Measurements from ENCODE around the gene ARRB2. TPM values are rescaled to one million over a fixed set of nuclear protein-coding genes. Genes with fewer than 3 reads are reported as not detected.
A peak's percentile ranks its signal among the peaks of the same experiment; 100 is the strongest.

The ARRB2 gene
- total and polyA plus RNA-seq, 2 experiments from 2014 or later: 3.7 to 4.1 TPM

- Histone ChIP-seq H3K9me3 (ENCODE audit: low read depth) (no peaks in the 10 kb centered on the region), H4K20me1 (ENCODE audit: insufficient read depth) (no peaks in the 10 kb centered on the region), H3K4me2 (ENCODE audit: unreplicated experiment) (no peak overlapping the region), H3K36me3 (ENCODE audit: low read depth) (no peaks in the 10 kb centered on the region), H2AFZ (no peak overlapping the region), H3F3A (ENCODE audit: insufficient read depth) (peaks cover 7% of the 10 kb centered on the region; the same call in 1 of the 2 replicates), H3K4me1 (ENCODE audit: insufficient read depth) (peaks cover 9% of the 10 kb centered on the region; the same call in 1 of the 2 replicates), H3K27ac (no peak overlapping the region), H3K27me3 (replicated peaks; ENCODE audit: insufficient read depth) (peaks cover 13% of the 10 kb centered on the region), H3K79me2 (ENCODE audit: insufficient read depth) (no peaks in the 10 kb centered on the region), H3K4me3 (no peak overlapping the region), H3K9ac (no peak overlapping the region), H3K9me2 (ENCODE audit: insufficient read depth) (no peaks in the 10 kb centered on the region)
- in situ Hi-C loops (cut with MboI): no loop called here
- 75 to 83% methylated on average over 9 of the region's 9 CpGs for WGBS, 2 experiments (ENCODE audit: low coverage in 1 of 2, low lambda C conversion rate in 2 of 2, missing lambda C conversion rate in 2 of 2)
- no peak for TF ChIP-seq EZH2 (IDR thresholded peaks at IDR 0.05; ENCODE audit: insufficient read depth, poor library complexity, severe bottlenecking)
- no peak for TF ChIP-seq EZH2phosphoT487 (IDR thresholded peaks at IDR 0.05; ENCODE audit: insufficient read depth, low read depth)
- DNase-seq: no peak
Observed at GRCh38 chr17:4766723-4767122, 56.3 kb downstream of the ARRB2 start.

- TF ChIP-seq EZH2phosphoT487 (IDR thresholded peaks at IDR 0.05; ENCODE audit: insufficient read depth, low read depth): no peak
- TF ChIP-seq EZH2 (IDR thresholded peaks at IDR 0.05; ENCODE audit: insufficient read depth, poor library complexity, severe bottlenecking): no peak
- no peak overlapping the region for H3K4me3 ChIP-seq
- no peak overlapping the region for H3K4me2 ChIP-seq (ENCODE audit: unreplicated experiment)
- no peaks in the 10 kb centered on the region for H3K9me3 ChIP-seq (ENCODE audit: low read depth)
- no peak overlapping the region for H2AFZ ChIP-seq
- H3K79me2 ChIP-seq (ENCODE audit: insufficient read depth): no peaks in the 10 kb centered on the region
- 70% methylated on average over 6 of the region's 6 CpGs for WGBS, 2 experiments (ENCODE audit: low coverage in 1 of 2, low lambda C conversion rate in 2 of 2, missing lambda C conversion rate in 2 of 2)
- peaks cover 21% of the 10 kb centered on the region for H3K27me3 ChIP-seq (replicated peaks; ENCODE audit: insufficient read depth)
- H4K20me1 ChIP-seq (ENCODE audit: insufficient read depth): no peaks in the 10 kb centered on the region
- H3K27ac ChIP-seq: no peak overlapping the region
- no peak overlapping the region for H3K9ac ChIP-seq
- in situ Hi-C loops (cut with MboI): no loop called here
- peaks cover 7% of the 10 kb centered on the region; the same call in 1 of the 2 replicates for H3F3A ChIP-seq (ENCODE audit: insufficient read depth)
- H3K4me1 ChIP-seq (ENCODE audit: insufficient read depth): peaks cover 9% of the 10 kb centered on the region; the same call in 1 of the 2 replicates
- H3K9me2 ChIP-seq (ENCODE audit: insufficient read depth): no peaks in the 10 kb centered on the region
- H3K36me3 ChIP-seq (ENCODE audit: low read depth): no peaks in the 10 kb centered on the region
- no peak for DNase-seq
Observed at GRCh38 chr17:4768298-4768697, 57.9 kb downstream of the ARRB2 start.

GRCh38 chr17:4769628-4770027, 59.2 kb downstream of the ARRB2 start:
- WGBS, 2 experiments (ENCODE audit: low coverage in 1 of 2, low lambda C conversion rate in 2 of 2, missing lambda C conversion rate in 2 of 2): 40 to 60% methylated on average over 2 of the region's 2 CpGs
- no peak overlapping the region for H3K9ac ChIP-seq

More at GRCh38 chr17:4769628-4770027, 59.2 kb downstream of the ARRB2 start:
- H3K4me1 ChIP-seq (ENCODE audit: insufficient read depth): peaks cover 9% of the 10 kb centered on the region; the same call in 1 of the 2 replicates
- no peak overlapping the region for H3K4me2 ChIP-seq (ENCODE audit: unreplicated experiment)
- no peaks in the 10 kb centered on the region for H3K9me2 ChIP-seq (ENCODE audit: insufficient read depth)
- no peaks in the 10 kb centered on the region for H3K79me2 ChIP-seq (ENCODE audit: insufficient read depth)
- in situ Hi-C loops (cut with MboI): no loop called here
- DNase-seq: peak; percentile 64
- no peak overlapping the region for H3K27ac ChIP-seq
- no peaks in the 10 kb centered on the region for H4K20me1 ChIP-seq (ENCODE audit: insufficient read depth)
- no peak overlapping the region for H3K4me3 ChIP-seq
- peaks cover 16% of the 10 kb centered on the region for H3K27me3 ChIP-seq (replicated peaks; ENCODE audit: insufficient read depth)
- TF ChIP-seq EZH2phosphoT487 (IDR thresholded peaks at IDR 0.05; ENCODE audit: insufficient read depth, low read depth) (no peak), EZH2 (IDR thresholded peaks at IDR 0.05; ENCODE audit: insufficient read depth, poor library complexity, severe bottlenecking) (no peak)
- peaks cover 7% of the 10 kb centered on the region; the same call in 1 of the 2 replicates for H3F3A ChIP-seq (ENCODE audit: insufficient read depth)
- no peak overlapping the region for H2AFZ ChIP-seq
- no peaks in the 10 kb centered on the region for H3K9me3 ChIP-seq (ENCODE audit: low read depth)
- no peaks in the 10 kb centered on the region for H3K36me3 ChIP-seq (ENCODE audit: low read depth)

Other genes with a start within 250 kb of the ARRB2 start
- not detected in 2 replicates for gene SPNS2, start 211.8 kb upstream of the ARRB2 start, total RNA-seq (2014; rRNA removed; shearing (Covaris generic))
- gene SPNS2, start 211.8 kb upstream of the ARRB2 start, polyA plus RNA-seq (2016; fragmentation: Nextera tagmentation; extraction: Ambion mirVana): 0.29 TPM in 1 of 2 replicates, not detected in the other
- 51.7 and 56.4 TPM in 2 replicates for gene MYBBP1A, start 155.2 kb upstream of the ARRB2 start, total RNA-seq (2014; rRNA removed; shearing (Covaris generic))
- 41.8 and 42.4 TPM in 2 replicates for gene MYBBP1A, start 155.2 kb upstream of the ARRB2 start, polyA plus RNA-seq (2016; fragmentation: Nextera tagmentation; extraction: Ambion mirVana)
- gene GGT6, start 150.1 kb upstream of the ARRB2 start, total RNA-seq (2014; rRNA removed; shearing (Covaris generic)): not detected in 2 replicates
- gene GGT6, start 150.1 kb upstream of the ARRB2 start, polyA plus RNA-seq (2016; fragmentation: Nextera tagmentation; extraction: Ambion mirVana): not detected in 2 replicates
- gene SMTNL2, start 126.1 kb upstream of the ARRB2 start, total RNA-seq (2014; rRNA removed; shearing (Covaris generic)): not detected in 2 replicates
- not detected in 2 replicates for gene SMTNL2, start 126.1 kb upstream of the ARRB2 start, polyA plus RNA-seq (2016; fragmentation: Nextera tagmentation; extraction: Ambion mirVana)
- not detected in 2 replicates for gene ALOX15, start 69.0 kb upstream of the ARRB2 start, total RNA-seq (2014; rRNA removed; shearing (Covaris generic))
- gene ALOX15, start 69.0 kb upstream of the ARRB2 start, polyA plus RNA-seq (2016; fragmentation: Nextera tagmentation; extraction: Ambion mirVana): not detected in 2 replicates
- 18.8 and 25.6 TPM in 2 replicates for gene PELP1, start 6.5 kb upstream of the ARRB2 start, total RNA-seq (2014; rRNA removed; shearing (Covaris generic))
- gene PELP1, start 6.5 kb upstream of the ARRB2 start, polyA plus RNA-seq (2016; fragmentation: Nextera tagmentation; extraction: Ambion mirVana): 10.4 and 13.6 TPM in 2 replicates
- 14.4 and 16.9 TPM in 2 replicates for gene MED11, start 20.8 kb downstream of the ARRB2 start, total RNA-seq (2014; rRNA removed; shearing (Covaris generic))
- gene MED11, start 20.8 kb downstream of the ARRB2 start, polyA plus RNA-seq (2016; fragmentation: Nextera tagmentation; extraction: Ambion mirVana): 26.9 and 27.4 TPM in 2 replicates
- 0.32 and 0.89 TPM in 2 replicates for gene ZMYND15, start 29.2 kb downstream of the ARRB2 start, total RNA-seq (2014; rRNA removed; shearing (Covaris generic))
- 0.16 TPM in 1 of 2 replicates, not detected in the other for gene ZMYND15, start 29.2 kb downstream of the ARRB2 start, polyA plus RNA-seq (2016; fragmentation: Nextera tagmentation; extraction: Ambion mirVana)
- gene CXCL16, start 29.3 kb downstream of the ARRB2 start, total RNA-seq (2014; rRNA removed; shearing (Covaris generic)): 1.6 and 2.5 TPM in 2 replicates
- gene CXCL16, start 29.3 kb downstream of the ARRB2 start, polyA plus RNA-seq (2016; fragmentation: Nextera tagmentation; extraction: Ambion mirVana): 4.1 TPM in 2 replicates
- not detected in 2 replicates for gene TM4SF5, start 61.3 kb downstream of the ARRB2 start, total RNA-seq (2014; rRNA removed; shearing (Covaris generic))
- not detected in 2 replicates for gene TM4SF5, start 61.3 kb downstream of the ARRB2 start, polyA plus RNA-seq (2016; fragmentation: Nextera tagmentation; extraction: Ambion mirVana)
- gene VMO1, start 75.7 kb downstream of the ARRB2 start, total RNA-seq (2014; rRNA removed; shearing (Covaris generic)): not detected in 2 replicates
- gene VMO1, start 75.7 kb downstream of the ARRB2 start, polyA plus RNA-seq (2016; fragmentation: Nextera tagmentation; extraction: Ambion mirVana): 0.63 and 0.93 TPM in 2 replicates
- gene GLTPD2, start 78.3 kb downstream of the ARRB2 start, total RNA-seq (2014; rRNA removed; shearing (Covaris generic)): 2.2 TPM in 1 of 2 replicates, not detected in the other
- gene GLTPD2, start 78.3 kb downstream of the ARRB2 start, polyA plus RNA-seq (2016; fragmentation: Nextera tagmentation; extraction: Ambion mirVana): 0.50 and 0.61 TPM in 2 replicates
- gene PSMB6, start 85.5 kb downstream of the ARRB2 start, total RNA-seq (2014; rRNA removed; shearing (Covaris generic)): 92.1 and 148 TPM in 2 replicates
- 308 and 315 TPM in 2 replicates for gene PSMB6, start 85.5 kb downstream of the ARRB2 start, polyA plus RNA-seq (2016; fragmentation: Nextera tagmentation; extraction: Ambion mirVana)
- gene PLD2, start 96.5 kb downstream of the ARRB2 start, total RNA-seq (2014; rRNA removed; shearing (Covaris generic)): 20.9 and 22.0 TPM in 2 replicates
- gene PLD2, start 96.5 kb downstream of the ARRB2 start, polyA plus RNA-seq (2016; fragmentation: Nextera tagmentation; extraction: Ambion mirVana): 11.9 and 12.3 TPM in 2 replicates
- gene MINK1, start 122.7 kb downstream of the ARRB2 start, total RNA-seq (2014; rRNA removed; shearing (Covaris generic)): 31.5 and 34.5 TPM in 2 replicates
- gene MINK1, start 122.7 kb downstream of the ARRB2 start, polyA plus RNA-seq (2016; fragmentation: Nextera tagmentation; extraction: Ambion mirVana): 21.0 and 24.2 TPM in 2 replicates
- 3.8 and 8.8 TPM in 2 replicates for gene C17orf107, start 188.9 kb downstream of the ARRB2 start, total RNA-seq (2014; rRNA removed; shearing (Covaris generic))
- gene C17orf107, start 188.9 kb downstream of the ARRB2 start, polyA plus RNA-seq (2016; fragmentation: Nextera tagmentation; extraction: Ambion mirVana): 2.7 and 3.9 TPM in 2 replicates
- 0.13 and 0.86 TPM in 2 replicates for gene CHRNE, start 192.5 kb downstream of the ARRB2 start, total RNA-seq (2014; rRNA removed; shearing (Covaris generic))
- 0.63 and 0.84 TPM in 2 replicates for gene CHRNE, start 192.5 kb downstream of the ARRB2 start, polyA plus RNA-seq (2016; fragmentation: Nextera tagmentation; extraction: Ambion mirVana)
- gene GP1BA, start 221.6 kb downstream of the ARRB2 start, total RNA-seq (2014; rRNA removed; shearing (Covaris generic)): not detected in 2 replicates
- gene GP1BA, start 221.6 kb downstream of the ARRB2 start, polyA plus RNA-seq (2016; fragmentation: Nextera tagmentation; extraction: Ambion mirVana): 0.18 TPM in 1 of 2 replicates, not detected in the other
- 68.5 and 131 TPM in 2 replicates for gene SLC25A11, start 229.4 kb downstream of the ARRB2 start, total RNA-seq (2014; rRNA removed; shearing (Covaris generic))
- gene SLC25A11, start 229.4 kb downstream of the ARRB2 start, polyA plus RNA-seq (2016; fragmentation: Nextera tagmentation; extraction: Ambion mirVana): 71.4 and 73.2 TPM in 2 replicates
- gene RNF167, start 229.6 kb downstream of the ARRB2 start, total RNA-seq (2014; rRNA removed; shearing (Covaris generic)): 19.8 and 31.7 TPM in 2 replicates
- 34.2 and 36.6 TPM in 2 replicates for gene RNF167, start 229.6 kb downstream of the ARRB2 start, polyA plus RNA-seq (2016; fragmentation: Nextera tagmentation; extraction: Ambion mirVana)
- gene PFN1, start 237.9 kb downstream of the ARRB2 start, total RNA-seq (2014; rRNA removed; shearing (Covaris generic)): 621 and 886 TPM in 2 replicates
- 2,247 and 2,282 TPM in 2 replicates for gene PFN1, start 237.9 kb downstream of the ARRB2 start, polyA plus RNA-seq (2016; fragmentation: Nextera tagmentation; extraction: Ambion mirVana)
- gene ENO3, start 240.5 kb downstream of the ARRB2 start, total RNA-seq (2014; rRNA removed; shearing (Covaris generic)): 0.38 and 1.2 TPM in 2 replicates
- 3.2 and 4.1 TPM in 2 replicates for gene ENO3, start 240.5 kb downstream of the ARRB2 start, polyA plus RNA-seq (2016; fragmentation: Nextera tagmentation; extraction: Ambion mirVana)